22Rv1 (cell line): ENCODE data around the gene SUPT4H1.

Experiments
- ZFX ChIP-seq: fragments of 450-650 bp; IDR thresholded peaks from 2 replicates; pipeline ENCODE4 v1.6.1; 2017; ENCODE audit warnings: antibody characterized with exemption, borderline replicate concordance
- TF ChIP-seq, protein P1 (sequence below): fragments of 450-650 bp; IDR thresholded peaks from 2 replicates; pipeline ENCODE4 v1.5.1; 2017; ENCODE audit warnings: mild to moderate bottlenecking

DNA sequence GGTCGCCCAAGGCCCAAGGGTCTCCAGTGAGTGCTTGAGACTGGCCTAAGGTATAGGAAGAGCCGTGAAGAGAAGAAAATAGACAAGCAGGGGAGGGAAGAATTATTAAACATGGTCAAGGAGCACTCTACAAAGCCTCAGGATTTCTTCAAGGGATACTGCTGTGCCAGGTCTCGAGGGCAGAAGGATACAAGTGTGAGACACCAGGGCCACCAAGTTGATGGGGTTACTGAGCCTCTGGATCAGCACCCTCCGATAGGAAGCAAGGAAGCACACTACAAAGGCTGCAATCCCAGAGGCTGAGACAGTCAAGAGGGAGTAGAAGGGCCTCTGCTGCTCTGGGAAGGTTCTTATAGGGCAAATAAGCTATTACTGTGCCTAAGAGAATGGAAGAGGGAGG, 6.5 kb downstream of the SUPT4H1 start:
- TF ChIP-seq, protein P1, sequence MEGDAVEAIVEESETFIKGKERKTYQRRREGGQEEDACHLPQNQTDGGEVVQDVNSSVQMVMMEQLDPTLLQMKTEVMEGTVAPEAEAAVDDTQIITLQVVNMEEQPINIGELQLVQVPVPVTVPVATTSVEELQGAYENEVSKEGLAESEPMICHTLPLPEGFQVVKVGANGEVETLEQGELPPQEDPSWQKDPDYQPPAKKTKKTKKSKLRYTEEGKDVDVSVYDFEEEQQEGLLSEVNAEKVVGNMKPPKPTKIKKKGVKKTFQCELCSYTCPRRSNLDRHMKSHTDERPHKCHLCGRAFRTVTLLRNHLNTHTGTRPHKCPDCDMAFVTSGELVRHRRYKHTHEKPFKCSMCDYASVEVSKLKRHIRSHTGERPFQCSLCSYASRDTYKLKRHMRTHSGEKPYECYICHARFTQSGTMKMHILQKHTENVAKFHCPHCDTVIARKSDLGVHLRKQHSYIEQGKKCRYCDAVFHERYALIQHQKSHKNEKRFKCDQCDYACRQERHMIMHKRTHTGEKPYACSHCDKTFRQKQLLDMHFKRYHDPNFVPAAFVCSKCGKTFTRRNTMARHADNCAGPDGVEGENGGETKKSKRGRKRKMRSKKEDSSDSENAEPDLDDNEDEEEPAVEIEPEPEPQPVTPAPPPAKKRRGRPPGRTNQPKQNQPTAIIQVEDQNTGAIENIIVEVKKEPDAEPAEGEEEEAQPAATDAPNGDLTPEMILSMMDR: no peak
- TF ChIP-seq ZFX: no peak
